ENCODE results near the gene SNX24. TPM values are rescaled to one million over a fixed set of nuclear protein-coding genes. Genes with fewer than 3 reads are reported as not detected.

The SNX24 gene
- total RNA-seq, 1 donor from 2014 or later = 20.4 TPM

DNA sequence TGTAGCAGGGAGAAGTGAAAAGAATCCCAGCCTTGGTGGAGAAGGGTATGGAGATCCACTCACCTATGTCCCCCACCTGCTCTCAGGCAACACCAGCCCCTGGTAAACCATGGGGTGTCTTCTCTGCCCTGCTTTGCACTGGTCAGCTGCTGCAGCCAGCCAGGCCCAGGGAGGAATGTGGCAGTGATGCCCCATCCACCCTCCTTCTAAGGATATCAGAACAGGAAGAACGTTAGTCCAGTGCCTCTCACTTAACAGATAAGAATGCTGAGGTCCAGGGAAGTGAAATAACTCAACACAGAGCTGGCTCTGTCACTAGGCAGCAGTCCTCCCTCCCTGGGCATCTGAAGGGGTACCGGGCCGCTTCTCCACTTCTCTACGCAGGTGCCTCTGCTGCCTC lies 200.8 kb downstream of the SNX24 start:
- Mint-ChIP-seq H3K36me3 (ENCODE audit: insufficient read depth) (peaks cover 2% of the 10 kb centered on the region), H3K27ac (no peak overlapping the region), H3K4me3 (ENCODE audit: low read depth) (no peak overlapping the region), H3K4me1 (ENCODE audit: low read depth) (peaks cover 4% of the 10 kb centered on the region), H3K9me3 (ENCODE audit: low read depth) (peaks cover 10% of the 10 kb centered on the region), H3K27me3 (peaks cover 36% of the 10 kb centered on the region)
- TF ChIP-seq, protein P1, sequence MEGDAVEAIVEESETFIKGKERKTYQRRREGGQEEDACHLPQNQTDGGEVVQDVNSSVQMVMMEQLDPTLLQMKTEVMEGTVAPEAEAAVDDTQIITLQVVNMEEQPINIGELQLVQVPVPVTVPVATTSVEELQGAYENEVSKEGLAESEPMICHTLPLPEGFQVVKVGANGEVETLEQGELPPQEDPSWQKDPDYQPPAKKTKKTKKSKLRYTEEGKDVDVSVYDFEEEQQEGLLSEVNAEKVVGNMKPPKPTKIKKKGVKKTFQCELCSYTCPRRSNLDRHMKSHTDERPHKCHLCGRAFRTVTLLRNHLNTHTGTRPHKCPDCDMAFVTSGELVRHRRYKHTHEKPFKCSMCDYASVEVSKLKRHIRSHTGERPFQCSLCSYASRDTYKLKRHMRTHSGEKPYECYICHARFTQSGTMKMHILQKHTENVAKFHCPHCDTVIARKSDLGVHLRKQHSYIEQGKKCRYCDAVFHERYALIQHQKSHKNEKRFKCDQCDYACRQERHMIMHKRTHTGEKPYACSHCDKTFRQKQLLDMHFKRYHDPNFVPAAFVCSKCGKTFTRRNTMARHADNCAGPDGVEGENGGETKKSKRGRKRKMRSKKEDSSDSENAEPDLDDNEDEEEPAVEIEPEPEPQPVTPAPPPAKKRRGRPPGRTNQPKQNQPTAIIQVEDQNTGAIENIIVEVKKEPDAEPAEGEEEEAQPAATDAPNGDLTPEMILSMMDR (IDR thresholded peaks at IDR 0.05; ENCODE audit: unreplicated experiment) = no peak
- no peak for DNase-seq (ENCODE audit: low spot score, unreplicated experiment)

DNA sequence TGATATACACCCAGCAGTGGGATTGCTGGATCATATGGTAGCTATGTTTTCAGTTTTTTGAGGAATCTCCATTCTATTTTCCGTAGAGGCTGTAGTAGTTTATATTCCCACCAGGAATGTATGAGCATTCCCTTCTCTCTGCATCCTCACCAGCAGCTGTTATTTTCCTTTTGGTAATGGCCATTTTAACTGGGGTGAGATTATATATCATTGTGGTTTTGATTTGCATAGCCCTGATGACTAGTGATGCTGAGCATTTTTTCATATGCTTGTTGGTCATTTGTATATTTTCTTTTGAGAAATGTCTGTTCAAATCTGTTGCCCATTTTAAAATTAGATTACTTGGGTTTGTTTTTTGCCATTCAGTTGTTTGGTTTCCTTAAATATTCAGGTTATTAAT lies 202.3 kb downstream of the SNX24 start:
- TF ChIP-seq, protein P1 (IDR thresholded peaks at IDR 0.05; ENCODE audit: unreplicated experiment) = no peak
- no peak for DNase-seq (ENCODE audit: low spot score, unreplicated experiment)
- H3K27ac Mint-ChIP-seq = no peak overlapping the region
- H3K27me3 Mint-ChIP-seq = peaks cover 40% of the 10 kb centered on the region
- H3K9me3 Mint-ChIP-seq (ENCODE audit: low read depth) = peaks cover 18% of the 10 kb centered on the region
- H3K4me3 Mint-ChIP-seq (ENCODE audit: low read depth) = no peak overlapping the region
- H3K4me1 Mint-ChIP-seq (ENCODE audit: low read depth) = peaks cover 4% of the 10 kb centered on the region
- peaks cover 2% of the 10 kb centered on the region for H3K36me3 Mint-ChIP-seq (ENCODE audit: insufficient read depth)

DNA sequence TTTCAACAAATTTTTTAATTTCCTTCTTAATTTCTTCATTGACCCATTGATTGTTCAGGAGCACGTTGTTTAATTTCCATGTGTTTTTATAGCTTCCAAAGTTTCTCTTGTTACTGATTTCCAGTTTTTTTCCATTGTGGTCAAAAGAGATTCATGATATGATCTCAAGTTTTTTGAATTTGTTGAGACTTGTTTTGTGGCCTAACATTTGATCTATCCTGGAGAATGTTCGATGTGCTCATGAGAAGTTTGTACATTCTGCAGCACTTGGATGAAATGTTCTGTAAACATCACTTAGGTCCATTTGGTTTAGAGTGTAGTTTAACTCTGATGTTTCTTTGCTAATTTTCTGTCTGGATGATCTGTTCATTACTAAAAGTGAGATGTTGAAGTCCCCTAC lies 205.8 kb downstream of the SNX24 start:
- peaks cover 22% of the 10 kb centered on the region for H3K27me3 Mint-ChIP-seq
- no peak overlapping the region for H3K27ac Mint-ChIP-seq
- no peak for DNase-seq (ENCODE audit: low spot score, unreplicated experiment)
- H3K36me3 Mint-ChIP-seq (ENCODE audit: insufficient read depth) = peaks cover 2% of the 10 kb centered on the region
- H3K4me1 Mint-ChIP-seq (ENCODE audit: low read depth) = no peaks in the 10 kb centered on the region
- peaks cover 23% of the 10 kb centered on the region for H3K9me3 Mint-ChIP-seq (ENCODE audit: low read depth)
- no peak overlapping the region for H3K4me3 Mint-ChIP-seq (ENCODE audit: low read depth)
- TF ChIP-seq, protein P1 (IDR thresholded peaks at IDR 0.05; ENCODE audit: unreplicated experiment) = no peak

Other genes starting within 250 kb of the SNX24 start
- gene SNX2, start 70.5 kb upstream of the SNX24 start, total RNA-seq = 54.0 and 57.0 TPM in 2 replicates
- gene PPIC, start 191.1 kb downstream of the SNX24 start, total RNA-seq = 21.0 and 26.0 TPM in 2 replicates
- 0.50 and 1.2 TPM in 2 replicates for gene PRDM6, start 243.6 kb downstream of the SNX24 start, total RNA-seq